Activated CD4-positive, CD25-positive, alpha-beta regulatory T cell treated with anti-CD3 and anti-CD28 coated beads, Interleukin-2, amount 50 U/mL, for 16 hours (primary cell): ENCODE results near the gene WDR62.
"Not testable (repeated sequence)": the region's sequence is repeated elsewhere in the genome, so short reads cannot be mapped to it uniquely, and the experiment has no call there.

Experiments
- DNase-seq: peaks from one replicate; pipeline ENCODE4 v3.0.0-alpha.2; 2020; ENCODE audit warnings: low read depth, low spot score

WDR62 gene

GRCh38 chr19:36032251-36033104 lies 22.2 kb upstream of the WDR62 start, which contains the start of gene CLIP3:
Gene CLIP3, minus strand, starts transcription at chr19:36032873. Its CDS starts 516 bp downstream, at chr19:36032357.
- DNase-seq: no peak

DNA sequence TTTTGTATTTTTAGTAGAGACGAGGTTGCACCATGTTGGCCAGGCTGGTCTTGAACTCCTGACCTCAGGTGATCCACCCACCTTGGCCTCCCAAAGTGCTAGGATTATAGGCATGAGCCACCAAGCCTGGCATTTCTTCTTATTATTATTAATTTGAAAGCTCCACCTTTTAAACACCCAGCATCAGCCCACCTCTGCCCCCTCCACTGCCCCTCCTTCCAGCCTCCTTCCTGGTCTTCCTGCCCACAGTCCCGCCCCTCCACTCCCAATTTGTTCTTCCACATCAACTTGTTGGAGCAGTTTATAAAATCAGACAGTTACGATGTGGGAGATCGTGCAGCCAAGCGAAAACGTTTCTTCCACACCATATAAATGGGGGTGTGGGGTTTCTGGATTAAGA lies 14.2 kb upstream of the WDR62 start:
- no peak for DNase-seq

- not testable (repeated sequence) for DNase-seq
Measured at GRCh38 chr19:36041092-36041491, 13.6 kb upstream of the WDR62 start.

GRCh38 chr19:36041831-36042230 lies 12.9 kb upstream of the WDR62 start:
- no peak for DNase-seq

DNA sequence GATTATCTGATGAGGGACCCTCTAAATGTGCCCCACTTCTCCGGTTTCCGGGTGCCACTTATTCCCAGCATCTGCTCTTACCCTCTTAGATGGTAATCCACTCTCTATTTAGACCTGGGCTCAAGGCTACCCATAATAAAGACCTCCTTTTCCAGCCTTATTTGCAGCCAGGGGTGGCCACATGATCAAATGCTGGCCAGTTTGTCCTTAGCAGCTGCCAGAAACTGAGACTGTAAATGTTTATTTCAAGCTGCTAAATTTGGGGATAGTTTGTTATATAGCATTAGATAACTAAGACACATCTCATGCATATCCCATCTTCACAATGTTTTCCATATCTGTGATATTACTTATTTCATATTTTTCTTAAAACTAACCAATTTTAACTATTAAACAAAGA lies 10.7 kb upstream of the WDR62 start:
- no peak for DNase-seq

DNA sequence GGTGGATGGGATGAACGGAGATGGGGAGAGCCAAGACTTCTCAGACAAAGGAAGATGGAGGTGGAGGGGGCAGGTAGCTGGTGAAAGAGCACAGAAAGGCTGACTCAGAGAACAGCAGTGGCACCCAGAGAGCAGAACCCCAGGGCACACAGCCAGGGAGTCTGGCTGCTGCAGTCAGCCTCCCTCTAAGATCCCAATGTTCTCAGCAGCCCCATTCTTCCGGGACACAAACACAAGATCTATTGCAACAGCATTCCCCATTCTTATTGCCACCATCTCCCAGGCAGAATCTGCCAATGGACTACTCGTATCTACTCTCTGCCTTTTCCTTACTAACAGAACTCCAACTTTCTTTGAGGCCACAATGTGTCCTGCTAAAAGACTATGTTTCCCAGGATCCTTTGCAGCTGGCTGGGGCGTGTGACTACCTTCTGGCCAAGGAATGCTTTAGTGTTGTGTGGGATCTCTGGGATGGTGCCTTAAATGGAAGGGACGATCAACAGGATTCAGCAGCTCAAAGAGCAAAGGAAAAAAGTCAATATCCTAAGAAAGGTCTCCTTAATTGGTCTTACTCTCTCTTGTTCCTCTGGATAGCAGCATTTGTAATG lies 8.2 kb upstream of the WDR62 start:
- DNase-seq: no peak

- DNase-seq: no peak
Measured at GRCh38 chr19:36047835-36048234, 6.9 kb upstream of the WDR62 start.

- no peak for DNase-seq
Measured at GRCh38 chr19:36049080-36049698, 5.5 kb upstream of the WDR62 start.

GRCh38 chr19:36051236-36051635 lies 3.5 kb upstream of the WDR62 start:
- no peak for DNase-seq

GRCh38 chr19:36051637-36052036 lies 3.1 kb upstream of the WDR62 start:
- no peak for DNase-seq

DNA sequence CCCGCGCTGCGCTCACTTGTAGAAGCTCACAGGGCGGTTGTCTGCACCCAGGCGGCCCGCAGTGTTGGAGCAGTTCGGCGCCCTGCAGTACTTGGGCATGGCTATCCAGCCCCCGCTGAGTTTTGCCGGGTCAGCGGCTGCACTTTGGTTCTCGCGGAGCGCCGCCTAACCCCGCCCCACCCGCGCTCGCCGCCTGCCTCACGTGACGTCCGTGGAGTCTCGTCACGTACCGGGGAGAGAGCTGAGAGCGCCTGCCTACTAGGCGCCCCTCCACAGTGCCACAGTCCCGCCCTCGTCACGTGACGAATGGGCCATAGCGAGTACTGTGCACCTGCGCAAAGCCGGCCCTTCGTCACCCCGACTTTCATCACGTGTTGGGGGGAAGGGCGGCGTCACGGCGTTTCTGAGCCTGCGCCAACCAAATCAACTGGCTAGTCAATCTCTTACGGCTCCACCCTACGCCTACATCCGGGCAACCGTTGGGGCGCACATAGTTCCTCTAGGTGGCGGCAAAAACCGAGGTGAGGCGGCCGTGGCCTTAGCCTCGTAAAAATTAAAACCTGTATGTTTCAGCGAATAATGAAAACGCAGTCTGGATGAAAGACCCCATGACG lies 471 bp upstream of the WDR62 start, which contains the start of gene THAP8:
Gene THAP8 (minus strand): TSS at position 167 of the 614 bp plus-strand sequence. CDS start 68 bp downstream, at position 99.
- peak; percentile 100 for DNase-seq

DNA sequence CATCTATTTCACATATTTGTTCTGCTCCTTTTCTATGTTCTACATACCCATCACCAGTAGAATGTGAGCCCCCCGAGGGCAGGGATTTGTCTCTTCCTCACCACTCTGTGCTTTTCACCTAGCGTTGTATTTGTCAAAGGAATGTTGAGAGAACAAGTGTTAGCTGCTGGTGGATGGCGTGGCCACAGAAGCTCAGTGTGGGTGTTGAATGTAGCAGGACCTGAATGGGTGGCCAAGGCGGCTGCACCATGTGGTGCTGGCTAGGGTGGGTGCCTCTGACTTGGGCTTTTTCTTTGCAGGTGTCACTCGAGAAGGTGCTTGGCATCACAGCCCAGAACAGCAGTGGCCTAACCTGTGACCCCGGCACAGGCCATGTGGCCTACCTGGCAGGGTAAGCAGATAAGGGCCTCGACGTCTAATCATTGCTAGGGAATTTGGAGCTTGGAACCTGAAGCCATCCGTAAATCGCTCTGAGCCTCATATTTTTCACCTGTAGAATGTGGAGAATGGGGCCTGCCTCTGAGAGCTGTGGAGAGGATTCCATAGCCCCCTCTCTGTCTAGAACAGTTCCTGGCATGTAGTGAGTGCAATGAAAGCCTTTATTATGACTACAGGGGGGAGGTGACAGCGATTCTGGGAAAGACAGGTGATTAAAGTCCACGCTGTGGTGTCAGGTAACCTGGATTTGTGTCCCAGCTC lies 3.9 kb downstream of the WDR62 start:
- no peak for DNase-seq

- DNase-seq: no peak
Measured at GRCh38 chr19:36059180-36059910, 4.6 kb downstream of the WDR62 start.

- no peak for DNase-seq
Measured at GRCh38 chr19:36060430-36060829, 5.7 kb downstream of the WDR62 start.

DNA sequence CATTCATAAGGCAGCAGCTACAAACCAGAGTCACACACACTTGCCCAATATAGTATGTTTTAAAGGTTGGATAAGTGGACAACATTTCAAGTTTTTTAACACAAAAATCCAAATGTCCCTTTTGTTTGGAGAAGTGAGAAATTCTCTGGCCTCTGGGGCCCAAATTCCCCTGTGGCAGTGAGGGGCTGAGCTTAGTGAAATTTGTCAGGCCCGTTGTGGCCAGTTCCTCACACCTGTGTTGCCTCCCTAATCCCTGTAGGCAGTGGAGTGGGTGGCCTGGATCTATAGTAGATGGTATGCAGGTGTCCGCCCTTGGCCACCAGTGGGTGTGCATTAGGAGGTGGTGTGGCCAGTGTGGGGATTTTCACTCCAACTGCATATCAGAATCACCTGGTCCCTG lies 6.7 kb downstream of the WDR62 start:
- DNase-seq: no peak

DNA sequence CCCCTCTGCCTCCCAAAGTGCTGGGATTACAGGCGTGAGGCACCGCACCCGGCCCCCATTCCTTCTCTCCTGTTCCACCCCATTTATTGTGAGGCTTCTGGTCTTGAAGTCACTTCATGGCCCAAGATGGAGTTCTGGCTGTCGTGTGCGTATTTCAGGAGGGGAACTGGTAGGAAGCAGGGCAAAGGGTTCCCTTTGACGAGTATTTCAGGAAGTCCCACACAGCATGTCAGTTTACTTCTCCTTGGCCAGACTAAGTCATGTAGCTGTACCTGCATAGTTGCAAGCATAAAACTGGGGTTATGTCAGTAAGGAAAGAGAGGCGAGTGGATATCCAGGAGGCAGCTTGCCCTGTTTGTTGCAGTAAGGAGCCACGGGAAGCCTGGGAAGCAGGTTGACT lies 10.1 kb downstream of the WDR62 start:
- DNase-seq: no peak

DNA sequence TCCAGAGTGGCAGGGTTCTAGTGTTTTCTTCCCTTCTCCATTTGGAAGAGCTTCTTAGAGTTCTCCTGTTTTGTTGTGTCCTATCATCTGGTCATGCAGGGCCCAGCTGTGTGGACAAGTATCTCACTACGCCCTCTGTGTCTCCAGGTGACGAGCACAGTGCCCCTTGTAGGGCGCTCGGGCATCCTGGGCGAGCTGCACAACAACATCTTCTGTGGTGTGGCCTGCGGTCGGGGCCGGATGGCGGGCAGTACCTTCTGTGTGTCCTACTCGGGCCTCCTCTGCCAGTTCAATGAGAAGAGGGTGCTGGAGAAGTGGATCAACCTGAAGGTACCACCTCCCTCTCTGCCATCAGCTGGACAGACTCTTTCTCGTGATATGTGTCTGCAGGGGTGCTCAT lies 13.0 kb downstream of the WDR62 start:
- no peak for DNase-seq

DNA sequence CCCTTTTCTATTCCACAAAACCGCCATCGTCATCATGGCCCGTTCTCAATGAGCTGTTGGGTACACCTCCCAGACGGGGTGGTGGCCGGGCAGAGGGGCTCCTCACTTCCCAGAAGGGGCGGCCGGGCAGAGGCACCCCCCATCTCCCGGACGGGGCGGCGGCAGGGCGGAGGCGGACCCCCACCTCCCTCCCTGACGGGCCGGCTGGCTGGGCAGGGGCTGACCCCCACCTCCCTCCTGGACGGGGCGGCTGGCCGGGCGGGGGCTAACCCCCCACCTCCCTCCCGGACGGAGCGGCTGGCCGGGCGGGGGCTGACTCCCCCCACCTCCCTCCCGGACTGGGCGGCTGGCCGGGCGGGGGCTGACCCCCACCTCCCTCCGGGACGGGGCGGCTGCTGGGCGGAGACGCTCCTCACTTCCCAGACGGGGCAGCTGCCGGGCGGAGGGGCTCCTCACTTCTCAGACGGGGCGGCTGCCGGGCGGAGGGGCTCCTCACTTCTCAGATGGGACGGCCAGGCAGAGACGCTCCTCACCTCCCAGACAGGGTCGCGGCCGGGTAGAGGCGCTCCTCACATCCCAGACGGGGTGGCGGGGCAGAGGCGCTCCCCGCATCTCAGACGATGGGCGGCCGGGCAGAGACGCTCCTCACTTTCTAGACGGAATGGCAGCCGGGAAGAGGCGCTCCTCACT lies 14.3 kb downstream of the WDR62 start:
- not testable (repeated sequence) for DNase-seq

GRCh38 chr19:36072081-36072480 lies 17.4 kb downstream of the WDR62 start:
- no peak for DNase-seq
